Osteocyte (in vitro differentiated cells): ENCODE data around the gene BCAR1. TPM values are rescaled to one million over a fixed set of nuclear protein-coding genes. Genes with fewer than 3 reads are reported as not detected.
A peak's percentile ranks its signal among the peaks of the same experiment; 100 is the strongest.
"Not testable (repeated sequence)": the region's sequence is repeated elsewhere in the genome, so short reads cannot be mapped to it uniquely, and the experiment has no call there.

Experiments
- DNase-seq: peaks from one replicate; pipeline ENCODE4 v3.0.0; 2021; ENCODE audit warnings: mixed read lengths; ENCODE audit not compliant: unreplicated experiment; ENCODE audit errors: extremely low spot score
- H3K27ac Mint-ChIP-seq: one replicate; pipeline ENCODE4 v1.8.0; 2021; ENCODE audit warnings: mild to moderate bottlenecking, mixed read lengths; ENCODE audit not compliant: unreplicated experiment
- H3K27me3 Mint-ChIP-seq: one replicate; pipeline ENCODE4 v1.8.0; 2021; ENCODE audit warnings: mixed read lengths; ENCODE audit not compliant: unreplicated experiment
- H3K36me3 Mint-ChIP-seq: one replicate; pipeline ENCODE4 v1.8.0; 2021; ENCODE audit warnings: mixed read lengths; ENCODE audit not compliant: unreplicated experiment
- H3K4me1 Mint-ChIP-seq: one replicate; pipeline ENCODE4 v1.8.0; 2021; ENCODE audit warnings: mixed read lengths; ENCODE audit not compliant: unreplicated experiment
- H3K4me3 Mint-ChIP-seq: one replicate; pipeline ENCODE4 v1.8.0; 2021; ENCODE audit warnings: mild to moderate bottlenecking, moderate library complexity, mixed read lengths; ENCODE audit not compliant: unreplicated experiment
- H3K9me3 Mint-ChIP-seq: one replicate; pipeline ENCODE4 v1.8.0; 2021; ENCODE audit warnings: mixed read lengths; ENCODE audit not compliant: unreplicated experiment
- CTCF ChIP-seq: fragments of 200-600 bp; sonication (generic); IDR thresholded peaks from 2 replicates; pipeline ENCODE4 v1.5.0; 2021; ENCODE audit warnings: antibody characterized with exemption, mild to moderate bottlenecking, moderate library complexity
- total RNA-seq: library from RNA; stranded (reverse); gene quantifications from 2 replicates; pipeline ENCODE4 v1.2.1, GENCODE V29; 2021

BCAR1 gene
- total RNA-seq, 1 donor from 2014 or later, result 138 TPM

DNA sequence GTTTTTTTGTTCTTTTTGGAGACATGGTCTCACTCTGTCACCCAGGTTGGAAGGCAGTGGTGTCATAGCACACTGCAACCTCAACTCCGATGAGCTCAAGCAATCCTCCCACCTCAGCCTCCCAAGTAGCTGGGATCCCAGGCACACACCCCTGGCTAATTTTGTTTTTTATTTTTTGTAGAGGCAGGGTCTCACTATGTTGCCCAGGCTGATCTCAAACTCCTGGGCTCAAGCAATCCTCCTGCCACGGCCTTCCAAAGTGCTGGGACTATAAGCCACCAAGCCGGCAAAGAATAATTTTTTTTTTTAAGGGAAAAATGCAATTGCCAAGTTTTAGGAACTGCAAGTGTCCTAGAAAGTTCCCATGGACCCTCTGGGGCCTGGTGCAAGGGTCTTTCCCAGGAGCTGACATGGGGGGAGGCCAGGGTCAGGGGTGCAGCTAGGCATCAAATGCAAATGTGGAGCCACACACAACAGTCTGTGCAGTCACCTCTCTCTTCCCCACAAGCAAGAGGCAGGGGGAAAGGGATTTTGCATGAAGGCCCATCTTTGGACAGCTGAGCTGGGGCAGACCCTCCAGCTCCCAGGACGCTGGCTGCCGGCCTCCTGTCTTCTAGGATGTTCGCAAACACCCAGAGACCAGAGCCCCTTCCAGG lies 20.1 kb upstream of the BCAR1 start:
- Mint-ChIP-seq H3K4me3 (no peak overlapping the region), H3K9me3 (no peaks in the 10 kb centered on the region), H3K4me1 (peaks cover 53% of the 10 kb centered on the region), H3K36me3 (no peaks in the 10 kb centered on the region), H3K27ac (peak overlapping the region; percentile 78), H3K27me3 (no peaks in the 10 kb centered on the region)
- no peak for DNase-seq
- TF ChIP-seq CTCF, result no peak

- DNase-seq, H3K9me3 Mint-ChIP-seq, H3K4me3 Mint-ChIP-seq, H3K27me3 Mint-ChIP-seq, H3K27ac Mint-ChIP-seq, H3K36me3 Mint-ChIP-seq: not testable (repeated sequence)
- H3K4me1 Mint-ChIP-seq, result peaks cover 60% of the 10 kb centered on the region
These were observed 17.9 kb upstream of the BCAR1 start for GRCh38 chr16:75269358-75269757.

DNA sequence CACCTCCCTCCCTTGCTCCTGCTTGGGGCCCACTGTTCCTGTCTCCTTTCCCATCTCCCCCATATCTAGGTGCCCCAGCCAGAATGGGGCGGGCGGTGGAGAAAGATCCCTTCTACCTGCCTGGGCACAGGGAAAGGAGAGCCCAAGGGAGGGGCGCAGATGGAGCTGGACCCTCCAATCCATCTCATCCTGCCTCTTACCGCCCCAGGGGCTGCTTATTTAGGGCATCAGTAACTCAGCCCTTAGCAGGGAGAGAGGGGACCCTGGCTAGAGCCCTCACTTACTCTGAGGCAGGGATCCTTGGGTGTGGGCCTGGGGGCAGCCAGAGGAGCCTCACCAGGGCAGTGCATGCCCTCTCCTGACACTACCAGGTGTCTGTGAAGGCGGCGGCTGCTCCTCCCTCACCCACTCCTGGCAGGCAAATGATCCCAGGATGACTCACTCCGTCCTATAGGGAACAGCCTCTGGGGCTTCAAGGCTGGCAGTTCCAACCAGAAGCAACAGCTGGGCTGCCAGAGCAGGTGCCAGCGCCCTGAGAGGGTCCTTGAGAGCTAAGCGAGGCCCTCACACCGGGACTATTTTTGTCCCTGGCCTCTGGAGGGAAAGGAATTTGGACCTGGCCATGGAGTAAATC lies 16.3 kb upstream of the BCAR1 start:
- H3K27ac Mint-ChIP-seq, result peak overlapping the region; percentile 71
- H3K9me3 Mint-ChIP-seq, result no peaks in the 10 kb centered on the region

GRCh38 chr16:75266738-75267630 lies 15.6 kb upstream of the BCAR1 start:
- H3K27me3 Mint-ChIP-seq, result no peaks in the 10 kb centered on the region
- no peak for TF ChIP-seq CTCF

More for the DNA sequence above, 16.3 kb upstream of the BCAR1 start:
- Mint-ChIP-seq H3K4me3 (peak overlapping the region; percentile 45), H3K4me1 (peaks cover 66% of the 10 kb centered on the region), H3K36me3 (no peaks in the 10 kb centered on the region), H3K27me3 (no peaks in the 10 kb centered on the region)
- no peak for TF ChIP-seq CTCF
- DNase-seq, result peak; percentile 85

GRCh38 chr16:75265911-75266701 lies 14.7 kb upstream of the BCAR1 start:
- Mint-ChIP-seq H3K9me3 (no peaks in the 10 kb centered on the region), H3K4me1 (peaks cover 62% of the 10 kb centered on the region), H3K27me3 (no peaks in the 10 kb centered on the region), H3K27ac (peak overlapping the region; percentile 87), H3K4me3 (peak overlapping the region; percentile 76), H3K36me3 (peaks cover 4% of the 10 kb centered on the region)
- TF ChIP-seq CTCF, result no peak
- peak; percentile 93 for DNase-seq

More at GRCh38 chr16:75266738-75267630, 15.6 kb upstream of the BCAR1 start:
- DNase-seq, result no peak
- peak overlapping the region; percentile 76 for H3K4me3 Mint-ChIP-seq
- no peaks in the 10 kb centered on the region for H3K9me3 Mint-ChIP-seq
- peak overlapping the region; percentile 87 for H3K27ac Mint-ChIP-seq
- H3K4me1 Mint-ChIP-seq, result peaks cover 66% of the 10 kb centered on the region
- H3K36me3 Mint-ChIP-seq, result peaks cover 2% of the 10 kb centered on the region
